Caco-2 (cell line): ENCODE results near the gene RGS14. TPM values are rescaled to one million over a fixed set of nuclear protein-coding genes. Genes with fewer than 3 reads are reported as not detected.

Source experiments
- BruUV-seq: library from RNA; stranded (reverse); fragments of 400-500 nt; replicated peaks from 2 replicates; lab custom pipeline; 2021; lab: Mats Ljungman, UMichigan
- CTCF ChIA-PET: fragments of 300-600 bp; sonication (Branson Sonifier 250); formaldehyde crosslinking; loops from one replicate; lab custom pipeline; 2022; ENCODE audit warnings: antibody characterized with exemption; lab: Charles Lee
- POLR2A ChIA-PET: fragments of 300-600 bp; sonication (Branson Sonifier 250); formaldehyde crosslinking; loops from one replicate; lab custom pipeline; 2022; ENCODE audit warnings: antibody characterized with exemption; lab: Charles Lee
- DNase-seq, 2 experiments: peaks; one replicate each; pipeline versions ENCODE4 v3.0.0 to v3.0.0-alpha.2; 2020 to 2022
- H3K27me3 ChIP-seq: replicated peaks from 2 replicates; pipeline ENCODE4 v1.6.0; 2011; ENCODE audit warnings: low read length; ENCODE audit not compliant: control insufficient read depth, insufficient read depth
- H3K36me3 ChIP-seq: 2 replicates; pipeline ENCODE4 v1.5.1; 2011; ENCODE audit warnings: low read length; ENCODE audit not compliant: control insufficient read depth, insufficient read depth
- H3K4me1 ChIP-seq: fragments of 250-450 bp; sonication (Bioruptor Pico); 2 replicates; pipeline ENCODE4 v1.5.1; 2020; ENCODE audit warnings: mild to moderate bottlenecking
- H3K4me3 ChIP-seq: 2 replicates; pipeline ENCODE4 v1.5.1; 2011; ENCODE audit warnings: low read depth, mild to moderate bottlenecking, control low read depth, low read length
- H3K9me3 ChIP-seq: fragments of 250-450 bp; sonication (Bioruptor Pico); 2 replicates; pipeline ENCODE4 v1.5.1; 2020; ENCODE audit warnings: mild to moderate bottlenecking, moderate library complexity
- H3K27ac Mint-ChIP-seq: one replicate; pipeline ENCODE4 v1.8.0; 2022; ENCODE audit warnings: mixed read lengths; ENCODE audit not compliant: unreplicated experiment
- H3K27me3 Mint-ChIP-seq: one replicate; pipeline ENCODE4 v1.8.0; 2022; ENCODE audit warnings: mixed read lengths; ENCODE audit not compliant: insufficient read depth, unreplicated experiment
- H3K36me3 Mint-ChIP-seq: one replicate; pipeline ENCODE4 v1.8.0; 2022; ENCODE audit warnings: mild to moderate bottlenecking, mixed read lengths; ENCODE audit not compliant: insufficient read depth, unreplicated experiment
- H3K4me1 Mint-ChIP-seq: one replicate; pipeline ENCODE4 v1.8.0; 2022; ENCODE audit warnings: low read depth, mixed read lengths; ENCODE audit not compliant: unreplicated experiment
- H3K4me3 Mint-ChIP-seq: one replicate; pipeline ENCODE4 v1.8.0; 2022; ENCODE audit warnings: mild to moderate bottlenecking, moderate library complexity, mixed read lengths; ENCODE audit not compliant: unreplicated experiment
- H3K9me3 Mint-ChIP-seq: one replicate; pipeline ENCODE4 v1.8.0; 2022; ENCODE audit warnings: mixed read lengths; ENCODE audit not compliant: unreplicated experiment
- CTCF ChIP-seq, 2 experiments: fragments of 200-600 bp in 1 of 2; IDR thresholded peaks; 1 replicate in 1 of 2; 2 replicates in 1 of 2; pipeline versions ENCODE4 v1.5.1 to v1.8.0; 2011 to 2022; ENCODE audit warnings: antibody characterized with exemption in 1 of 2, control low read depth in 1 of 2, inconsistent platforms in 1 of 2, low read depth in 1 of 2, low read length in 1 of 2, mild to moderate bottlenecking in 1 of 2, moderate library complexity in 1 of 2; ENCODE audit not compliant: insufficient read depth in 1 of 2, severe bottlenecking in 1 of 2, unreplicated experiment in 1 of 2
- intact Hi-C: fragments of 100-400 bp; cut with micrococcal nuclease; formaldehyde crosslinking; loops from one replicate; pipeline ENCODE4 v1.10.0; 2022; ENCODE audit not compliant: unreplicated experiment
- total RNA-seq: library from RNA; stranded (reverse); gene quantifications from 2 replicates; pipeline ENCODE4 v1.2.3, GENCODE V29; 2022

The RGS14 gene
- total RNA-seq, 1 experiment from 2014 or later = 15.2 TPM

- Histone ChIP-seq H3K4me1 (no peaks in the 10 kb centered on the region; the same call in 1 of the 2 replicates), H3K9me3 (no peaks in the 10 kb centered on the region), H3K4me3 (no peak overlapping the region), H3K27me3 (no peaks in the 10 kb centered on the region), H3K36me3 (no peaks in the 10 kb centered on the region)
- no peak for TF ChIP-seq CTCF (IDR thresholded peaks at IDR 0.05; ENCODE audit: insufficient read depth in 1 of 2, low read depth in 1 of 2, low read length in 1 of 2, severe bottlenecking in 1 of 2, unreplicated experiment in 1 of 2)
- H3K4me1 Mint-ChIP-seq = peaks cover 6% of the 10 kb centered on the region
- H3K9me3 Mint-ChIP-seq = no peaks in the 10 kb centered on the region
- POLR2A ChIA-PET = no interaction called here
- no TSS peak for BruUV-seq
- H3K4me3 Mint-ChIP-seq = no peak overlapping the region
- intact Hi-C loops = no loop called here
- no peak for DNase-seq
- H3K27me3 Mint-ChIP-seq = peaks cover 3% of the 10 kb centered on the region
- no peak overlapping the region for H3K27ac Mint-ChIP-seq
- CTCF ChIA-PET = no interaction called here
- H3K36me3 Mint-ChIP-seq = peaks cover 6% of the 10 kb centered on the region
Observed at GRCh38 chr5:177397875-177398390, 40.2 kb downstream of the RGS14 start.

DNA sequence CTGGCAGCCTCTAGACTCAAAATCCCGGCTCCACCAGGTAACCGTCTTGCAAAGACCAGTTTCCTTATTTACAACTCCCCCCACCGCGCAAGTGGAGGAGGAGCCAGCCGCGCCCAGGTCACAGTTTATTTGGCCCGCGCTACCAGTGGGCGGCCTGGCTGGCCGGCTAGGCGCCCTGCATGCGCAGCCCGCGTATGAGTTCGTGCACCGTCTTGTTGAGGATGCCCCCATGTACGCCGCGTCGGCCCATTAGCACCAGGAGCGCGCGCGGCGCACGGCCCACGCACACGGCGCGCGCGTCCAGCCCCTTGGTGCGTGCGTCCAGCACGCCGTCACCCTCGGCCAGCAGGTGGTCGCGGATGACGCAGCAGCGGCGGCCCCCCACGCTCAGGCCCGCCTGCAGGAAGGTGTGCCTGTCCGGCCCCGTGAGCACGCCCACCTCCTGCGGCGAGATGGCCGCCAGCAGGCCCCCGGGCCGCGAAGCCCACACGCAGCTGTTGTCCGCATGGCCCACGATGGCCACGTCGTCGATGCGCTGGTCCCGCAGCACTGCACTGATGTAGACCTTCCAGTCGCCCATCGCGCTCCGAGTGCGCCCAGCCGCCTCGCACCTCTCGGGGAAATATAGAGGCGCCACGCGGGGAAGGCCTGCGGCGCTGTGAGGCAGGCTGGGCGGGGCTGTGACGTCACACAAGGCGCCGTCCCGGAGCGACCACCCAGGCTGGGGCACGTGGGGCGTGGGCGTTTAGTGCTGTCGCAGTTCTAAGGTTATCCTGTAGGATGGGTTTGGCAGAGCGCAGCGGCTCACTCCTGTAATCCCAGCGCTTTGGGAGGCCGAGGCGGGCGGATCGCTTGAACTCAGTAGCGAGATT is 42.5 kb downstream of the RGS14 start, which contains the start of gene PFN3:
Gene PFN3 (minus strand): TSS at position 665 of the 872 bp plus-strand sequence. CDS start 85 bp downstream, at position 580.
- intact Hi-C loops = no loop called here
- Mint-ChIP-seq H3K4me3 (no peak within 1 kb of the TSS), H3K27ac (no peak within 1 kb of the TSS), H3K9me3 (no peaks in the 10 kb centered on the region), H3K27me3 (peaks cover under 1% of the 10 kb centered on the region), H3K4me1 (peaks cover 6% of the 10 kb centered on the region), H3K36me3 (peaks cover 6% of the 10 kb centered on the region)
- Histone ChIP-seq H3K4me1 (peaks cover 6% of the 10 kb centered on the region), H3K27me3 (no peaks in the 10 kb centered on the region), H3K9me3 (no peaks in the 10 kb centered on the region), H3K36me3 (no peaks in the 10 kb centered on the region), H3K4me3 (no peak within 1 kb of the TSS)
- CTCF ChIA-PET = interaction anchor here (0.7 to 5.1 kb wide), 2 partner anchors 10 to 26 kb away, joined by 3 to 148 read pairs; no protein-coding TSS in a partner anchor
- POLR2A ChIA-PET = no interaction called here
- TF ChIP-seq CTCF (IDR thresholded peaks at IDR 0.05; ENCODE audit: insufficient read depth in 1 of 2, low read depth in 1 of 2, low read length in 1 of 2, severe bottlenecking in 1 of 2, unreplicated experiment in 1 of 2) = no peak
- no TSS peak for BruUV-seq
- no peak for DNase-seq

- CTCF ChIA-PET = interaction anchor here (0.6 to 5.1 kb wide), 21 partner anchors 10 to 315 kb away, joined by 3 to 148 read pairs (median 8); partner anchors contain the start of genes FGFR4, GRK6, PDLIM7 and PRR7
- no peaks in the 10 kb centered on the region for H3K27me3 ChIP-seq
- BruUV-seq = TSS peak; percentile 29
Observed at GRCh38 chr5:177402271-177403043, 44.7 kb downstream of the RGS14 start.

More at GRCh38 chr5:177402271-177403043, 44.7 kb downstream of the RGS14 start:
- TF ChIP-seq CTCF (IDR thresholded peaks at IDR 0.05; ENCODE audit: insufficient read depth in 1 of 2, low read depth in 1 of 2, low read length in 1 of 2, severe bottlenecking in 1 of 2, unreplicated experiment in 1 of 2) = peak; percentile 56 to 87
- H3K4me3 Mint-ChIP-seq = peak overlapping the region; percentile 93
- H3K27ac Mint-ChIP-seq = peak overlapping the region; percentile 50
- H3K27me3 Mint-ChIP-seq = no peaks in the 10 kb centered on the region
- Histone ChIP-seq H3K9me3 (no peaks in the 10 kb centered on the region), H3K4me3 (peak overlapping the region; percentile 88), H3K36me3 (no peaks in the 10 kb centered on the region), H3K4me1 (peaks cover 6% of the 10 kb centered on the region)
- POLR2A ChIA-PET = interaction anchor here (0.8 to 3.6 kb wide), 9 partner anchors 12 to 90 kb away, joined by 3 to 32 read pairs (median 6); partner anchors contain the start of genes GRK6 and LMAN2
- DNase-seq = peak; percentile 91 to 92
- no peaks in the 10 kb centered on the region for H3K9me3 Mint-ChIP-seq
- intact Hi-C loops = loop anchor here (1.0 to 2.0 kb wide), 3 partner anchors 12 to 94 kb away; partner anchors contain the start of gene PDLIM7
- H3K36me3 Mint-ChIP-seq = peaks cover 6% of the 10 kb centered on the region
- H3K4me1 Mint-ChIP-seq = peaks cover 6% of the 10 kb centered on the region
